H9 (cell line): Measurements from ENCODE around the gene ARAP1. TPM values are rescaled to one million over a fixed set of nuclear protein-coding genes. Genes with fewer than 3 reads are reported as not detected.

Experiments used
- DNase-seq: peaks from one replicate; pipeline ENCODE4 v3.0.0-alpha.2; 2017
- H2AFZ ChIP-seq: one replicate; pipeline ENCODE4 v1.6.1; 2013; ENCODE audit warnings: mild to moderate bottlenecking, low read length, control low read depth, moderate library complexity
- H2AK5ac ChIP-seq: 2 replicates; pipeline ENCODE4 v1.6.1; 2013; ENCODE audit warnings: low read length, control low read depth, mixed read lengths; ENCODE audit not compliant: insufficient read length
- H2BK120ac ChIP-seq: one replicate; pipeline ENCODE4 v1.6.1; 2013; ENCODE audit warnings: low read depth, mild to moderate bottlenecking, low read length, control low read depth, inconsistent platforms; ENCODE audit not compliant: poor library complexity, severe bottlenecking
- H2BK12ac ChIP-seq: 2 replicates; pipeline ENCODE4 v1.6.1; 2013; ENCODE audit warnings: low read length, control low read depth, mixed read lengths, low read depth; ENCODE audit not compliant: insufficient read length
- H2BK15ac ChIP-seq: 2 replicates; pipeline ENCODE4 v1.6.1; 2013; ENCODE audit warnings: low read depth, low read length, control low read depth
- H2BK20ac ChIP-seq: one replicate; pipeline ENCODE4 v1.6.1; 2013; ENCODE audit warnings: low read depth, mild to moderate bottlenecking, low read length, control low read depth, inconsistent platforms; ENCODE audit not compliant: poor library complexity, severe bottlenecking
- H2BK5ac ChIP-seq: 2 replicates; pipeline ENCODE4 v1.6.1; 2013; ENCODE audit warnings: low read length, control low read depth, mixed read lengths; ENCODE audit not compliant: insufficient read length
- H3K14ac ChIP-seq: 2 replicates; pipeline ENCODE4 v1.6.1; 2013; ENCODE audit warnings: low read length, control low read depth; ENCODE audit not compliant: insufficient read depth
- H3K18ac ChIP-seq: 2 replicates; pipeline ENCODE4 v1.6.1; 2013; ENCODE audit warnings: low read depth, mild to moderate bottlenecking, mixed read lengths, low read length, control low read depth; ENCODE audit not compliant: insufficient read length
- H3K23ac ChIP-seq: 2 replicates; pipeline ENCODE4 v1.6.1; 2013; ENCODE audit warnings: low read length, control low read depth, mixed read lengths, low read depth; ENCODE audit not compliant: insufficient read length
- H3K23me2 ChIP-seq: 2 replicates; pipeline ENCODE4 v1.6.1; 2013; ENCODE audit warnings: low read depth, mild to moderate bottlenecking, mixed read lengths, low read length, control low read depth; ENCODE audit not compliant: insufficient read length, poor library complexity, severe bottlenecking
- H3K27ac ChIP-seq: 2 replicates; pipeline ENCODE4 v1.5.1; 2013; ENCODE audit warnings: low read length, control low read depth, mixed read lengths, low read depth; ENCODE audit not compliant: insufficient read length
- H3K27me3 ChIP-seq: 2 replicates; pipeline ENCODE4 v1.6.1; 2013; ENCODE audit warnings: low read length, control low read depth, inconsistent platforms; ENCODE audit not compliant: insufficient read depth
- H3K4ac ChIP-seq: 2 replicates; pipeline ENCODE4 v1.6.1; 2013; ENCODE audit warnings: low read depth, mild to moderate bottlenecking, control low read depth, inconsistent platforms, low read length, moderate library complexity
- H3K4me1 ChIP-seq: 2 replicates; pipeline ENCODE4 v1.6.1; 2013; ENCODE audit warnings: low read length, control low read depth, inconsistent platforms; ENCODE audit not compliant: insufficient read depth
- H3K4me2 ChIP-seq: 2 replicates; pipeline ENCODE4 v1.6.1; 2013; ENCODE audit warnings: low read length, control low read depth, mixed read lengths; ENCODE audit not compliant: insufficient read length, insufficient read depth
- H3K56ac ChIP-seq: 2 replicates; pipeline ENCODE4 v1.6.1; 2013; ENCODE audit warnings: low read depth, mild to moderate bottlenecking, mixed read lengths, low read length, control low read depth; ENCODE audit not compliant: insufficient read length
- H3K79me1 ChIP-seq: 2 replicates; pipeline ENCODE4 v1.6.1; 2013; ENCODE audit warnings: low read depth, mild to moderate bottlenecking, moderate library complexity, low read length, control low read depth, inconsistent platforms; ENCODE audit not compliant: insufficient read depth, poor library complexity, severe bottlenecking
- H3K79me2 ChIP-seq: 2 replicates; pipeline ENCODE4 v1.6.1; 2013; ENCODE audit warnings: low read length, control low read depth, inconsistent platforms; ENCODE audit not compliant: insufficient read depth
- H3K9ac ChIP-seq: 2 replicates; pipeline ENCODE4 v1.6.1; 2013; ENCODE audit warnings: low read length, control low read depth, mixed read lengths; ENCODE audit not compliant: insufficient read length; ENCODE audit errors: extremely low read depth
- H3K9me3 ChIP-seq: one replicate; pipeline ENCODE4 v1.6.1; 2013; ENCODE audit warnings: low read depth, low read length, inconsistent platforms; ENCODE audit not compliant: control insufficient read depth
- H3T11ph ChIP-seq: one replicate; pipeline ENCODE4 v1.6.1; 2013; ENCODE audit warnings: mild to moderate bottlenecking, low read length, control low read depth, inconsistent platforms
- H4K20me1 ChIP-seq: one replicate; pipeline ENCODE4 v1.6.1; 2013; ENCODE audit not compliant: control insufficient read depth, insufficient read length, insufficient read depth
- H4K5ac ChIP-seq: 2 replicates; pipeline ENCODE4 v1.6.1; 2013; ENCODE audit warnings: low read depth, mild to moderate bottlenecking, mixed read lengths, low read length, control low read depth; ENCODE audit not compliant: insufficient read length
- H4K8ac ChIP-seq: replicated peaks from 2 replicates; pipeline ENCODE4 v1.6.1; 2013; ENCODE audit warnings: low read length, control low read depth, mixed read lengths, low read depth; ENCODE audit not compliant: insufficient read length
- H4K91ac ChIP-seq: 2 replicates; pipeline ENCODE4 v1.6.1; 2013; ENCODE audit warnings: low read depth, mild to moderate bottlenecking, moderate library complexity, mixed read lengths, low read length, control low read depth; ENCODE audit not compliant: insufficient read length
- H3K27ac Mint-ChIP-seq, 3 experiments: 2 replicates in 2 of 3; 3 replicates in 1 of 3; pipeline ENCODE4 v1.8.0; 2020 to 2021; ENCODE audit warnings: mixed read lengths in 3 of 3, mild to moderate bottlenecking in 1 of 3, moderate library complexity in 1 of 3
- H3K27me3 Mint-ChIP-seq: 2 replicates; pipeline ENCODE4 v1.8.0; 2021; ENCODE audit warnings: low read depth, mild to moderate bottlenecking, moderate library complexity, mixed read lengths
- H3K36me3 Mint-ChIP-seq, 3 experiments: 2 replicates in 2 of 3; 3 replicates in 1 of 3; pipeline ENCODE4 v1.8.0; 2020 to 2021; ENCODE audit warnings: low read depth in 3 of 3, mixed read lengths in 3 of 3; ENCODE audit not compliant: insufficient read depth in 1 of 3
- H3K4me1 Mint-ChIP-seq, 2 experiments: 2 replicates each; pipeline ENCODE4 v1.8.0; 2020; ENCODE audit warnings: mixed read lengths in 2 of 2
- H3K4me3 Mint-ChIP-seq, 2 experiments: 2 replicates in 1 of 2; 3 replicates in 1 of 2; pipeline ENCODE4 v1.8.0; 2020 to 2021; ENCODE audit warnings: mild to moderate bottlenecking in 2 of 2, mixed read lengths in 2 of 2, moderate library complexity in 1 of 2
- H3K9me3 Mint-ChIP-seq, 2 experiments: 2 replicates in 1 of 2; 3 replicates in 1 of 2; pipeline ENCODE4 v1.8.0; 2020; ENCODE audit warnings: mild to moderate bottlenecking in 2 of 2, mixed read lengths in 2 of 2, moderate library complexity in 1 of 2
- CTCF ChIP-seq: fragments of 200-600 bp; sonication (generic); conservative IDR thresholded peaks from 3 replicates; pipeline ENCODE4 v1.8.0; 2021; ENCODE audit warnings: antibody characterized with exemption, mild to moderate bottlenecking
- WGBS: extraction: QIAGEN DNeasy Blood & Tissue Kit; methylation state at CpG from one replicate; pipeline ENCODE4 v1.1.7; 2013; ENCODE audit warnings: missing lambda C conversion rate, low lambda C conversion rate, mixed read lengths; ENCODE audit not compliant: insufficient read length; ENCODE audit errors: extremely low coverage; 5-methylcytosine and 5-hydroxymethylcytosine counted together
- total RNA-seq: library from RNA; stranded (reverse); gene quantifications from 2 replicates; pipeline ENCODE4 v1.2.1, GENCODE V29; 2021

The ARAP1 gene
- total RNA-seq, 1 experiment from 2014 or later = 59.4 TPM

- Histone ChIP-seq H3K9ac (no peak overlapping the region), H3K4ac (no peak overlapping the region), H4K8ac (no peak overlapping the region), H3K18ac (no peak overlapping the region), H3K27ac (no peak overlapping the region), H3T11ph (no peak overlapping the region), H4K20me1 (no peaks in the 10 kb centered on the region), H2BK5ac (no peak overlapping the region), H3K9me3 (no peaks in the 10 kb centered on the region), H3K79me2 (peaks cover 8% of the 10 kb centered on the region; the same call in 1 of the 2 replicates), H4K5ac (no peak overlapping the region), H3K56ac (no peak overlapping the region), H2BK120ac (no peak overlapping the region), H4K91ac (no peak overlapping the region), H3K79me1 (no peaks in the 10 kb centered on the region), H3K27me3 (no peaks in the 10 kb centered on the region), H2AFZ (no peak overlapping the region), H3K4me1 (peaks cover 11% of the 10 kb centered on the region; the same call in 1 of the 2 replicates), H2BK12ac (no peak overlapping the region), H2BK20ac (no peak overlapping the region), H3K14ac (no peak overlapping the region), H2AK5ac (no peak overlapping the region), H2BK15ac (no peak overlapping the region), H3K23ac (no peak overlapping the region), H3K23me2 (no peaks in the 10 kb centered on the region), H3K4me2 (no peak overlapping the region)
- peaks cover 11 to 26% (median 15%) of the 10 kb centered on the region in 3 experiments for H3K36me3 Mint-ChIP-seq
- H3K9me3 Mint-ChIP-seq = 0 out of 5 replicates have a peak, but pooled peaks cover 0 to 3% of the 10 kb centered on the region in 2 experiments
- no peak for TF ChIP-seq CTCF
- H3K27ac Mint-ChIP-seq = peak overlapping the region; percentile 78 to 96 (median 96); a peak in 5 of 7 replicates
- H3K4me3 Mint-ChIP-seq = peak overlapping the region; percentile 14 to 15; a peak in 2 of 5 replicates
- peak; percentile 71 for DNase-seq
- peaks cover 35 to 39% of the 10 kb centered on the region in 2 experiments for H3K4me1 Mint-ChIP-seq
- H3K27me3 Mint-ChIP-seq = no peaks in the 10 kb centered on the region
- no CpG with 5 or more reads among the region's 8 CpGs for WGBS
Measured at GRCh38 chr11:72735495-72736027, 16.6 kb downstream of the ARAP1 start.
